Muscle of leg (tissue), 11 donors: ENCODE data around the gene ADARB2. TPM values are rescaled to one million over a fixed set of nuclear protein-coding genes. Genes with fewer than 3 reads are reported as not detected.

Experiments used
- DNase-seq: peaks from one replicate; pipeline ENCODE4 v3.0.0; 2013
- H3K27ac ChIP-seq: one replicate; pipeline ENCODE4 v1.5.1; 2013; ENCODE audit warnings: mild to moderate bottlenecking, low read length, control low read depth
- H3K27me3 ChIP-seq: one replicate; pipeline ENCODE4 v1.6.1; 2013; ENCODE audit warnings: low read length; ENCODE audit not compliant: control insufficient read depth, insufficient read depth
- H3K36me3 ChIP-seq: one replicate; pipeline ENCODE4 v1.6.1; 2013; ENCODE audit warnings: low read length; ENCODE audit not compliant: control insufficient read depth, insufficient read depth
- H3K4me1 ChIP-seq: one replicate; pipeline ENCODE4 v1.6.1; 2013; ENCODE audit warnings: low read length; ENCODE audit not compliant: control insufficient read depth, insufficient read depth
- H3K4me3 ChIP-seq: one replicate; pipeline ENCODE4 v1.5.1; 2013; ENCODE audit warnings: low read length, control low read depth
- H3K9me3 ChIP-seq: replicated peaks from 2 replicates; pipeline ENCODE4 v1.6.1; 2013; ENCODE audit warnings: low read depth, low read length; ENCODE audit not compliant: control insufficient read depth
- WGBS: methylation state at CpG from one replicate; pipeline ENCODE4 v1.1.5; 2013; ENCODE audit warnings: missing lambda C conversion rate; ENCODE audit not compliant: insufficient coverage; 5-methylcytosine and 5-hydroxymethylcytosine counted together
- polyA plus RNA-seq, 8 donors: library from polyadenylated mRNA; unstranded; fragments of 120-200 nt; gene quantifications; one replicate each; pipeline versions ENCODE4 v1.2.1 to v1.2.3, GENCODE V29; 2013; ENCODE audit warnings: inconsistent platforms in 1 of 8, low replicate concordance in 1 of 8; ENCODE audit not compliant: insufficient read length in 8 of 8, insufficient read depth in 1 of 8
- total RNA-seq: library from RNA; stranded (reverse); fragments of 120-200 nt; gene quantifications from one replicate; pipeline ENCODE4 v1.2.4, GENCODE V29; 2013

Gene ADARB2
- total and polyA plus RNA-seq, 9 donors: 0.13 to 0.38 (median 0.23) TPM

- H3K27ac ChIP-seq: no peak overlapping the region
- WGBS: 91% methylated on average over 19 of the region's 33 CpGs
- no peaks in the 10 kb centered on the region for H3K36me3 ChIP-seq
- H3K4me1 ChIP-seq: peaks cover 2% of the 10 kb centered on the region
- no peaks in the 10 kb centered on the region for H3K9me3 ChIP-seq
- H3K27me3 ChIP-seq: peaks cover 3% of the 10 kb centered on the region
- H3K4me3 ChIP-seq: no peak overlapping the region
- DNase-seq: no peak
These were observed 341.6 kb downstream of the ADARB2 start for GRCh38 chr10:1395481-1396296.

GRCh38 chr10:1395025-1395480 is 342.3 kb downstream of the ADARB2 start:
- Histone ChIP-seq H3K27ac (no peak overlapping the region), H3K4me1 (no peaks in the 10 kb centered on the region), H3K36me3 (no peaks in the 10 kb centered on the region), H3K27me3 (peaks cover 3% of the 10 kb centered on the region), H3K9me3 (no peaks in the 10 kb centered on the region), H3K4me3 (no peak overlapping the region)
- WGBS: 50% methylated on average over 8 of the region's 11 CpGs
- no peak for DNase-seq

GRCh38 chr10:1394155-1394912 is 343.0 kb downstream of the ADARB2 start:
- Histone ChIP-seq H3K36me3 (no peaks in the 10 kb centered on the region), H3K4me3 (no peak overlapping the region), H3K4me1 (no peaks in the 10 kb centered on the region), H3K27ac (no peak overlapping the region), H3K9me3 (no peaks in the 10 kb centered on the region), H3K27me3 (peaks cover 3% of the 10 kb centered on the region)
- no peak for DNase-seq
- WGBS: 69% methylated on average over 12 of the region's 13 CpGs

DNA sequence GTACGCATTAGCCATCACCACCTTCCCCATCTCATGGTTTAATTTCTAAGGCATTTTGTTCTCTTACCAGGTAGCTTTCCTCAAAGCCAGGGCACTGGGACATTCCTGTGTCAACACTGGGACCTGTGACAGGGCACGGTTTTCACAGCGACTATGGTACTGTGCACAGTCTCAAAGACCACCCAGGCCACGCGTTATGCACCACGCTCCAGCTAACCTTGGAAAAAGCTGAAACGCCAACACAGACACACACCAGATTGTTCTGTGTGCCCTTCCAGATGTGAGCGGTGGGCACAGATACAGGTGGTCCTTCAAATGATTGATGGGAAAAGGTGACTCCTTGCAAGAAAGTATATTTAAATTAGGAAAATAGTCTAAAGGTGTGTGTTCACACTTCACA is 343.8 kb downstream of the ADARB2 start:
- no peak for DNase-seq
- no peaks in the 10 kb centered on the region for H3K9me3 ChIP-seq
- H3K27me3 ChIP-seq: no peaks in the 10 kb centered on the region
- H3K4me3 ChIP-seq: no peak overlapping the region
- no peak overlapping the region for H3K27ac ChIP-seq
- 100% methylated on average over 1 of the region's 8 CpGs for WGBS
- no peaks in the 10 kb centered on the region for H3K36me3 ChIP-seq
- no peaks in the 10 kb centered on the region for H3K4me1 ChIP-seq

DNA sequence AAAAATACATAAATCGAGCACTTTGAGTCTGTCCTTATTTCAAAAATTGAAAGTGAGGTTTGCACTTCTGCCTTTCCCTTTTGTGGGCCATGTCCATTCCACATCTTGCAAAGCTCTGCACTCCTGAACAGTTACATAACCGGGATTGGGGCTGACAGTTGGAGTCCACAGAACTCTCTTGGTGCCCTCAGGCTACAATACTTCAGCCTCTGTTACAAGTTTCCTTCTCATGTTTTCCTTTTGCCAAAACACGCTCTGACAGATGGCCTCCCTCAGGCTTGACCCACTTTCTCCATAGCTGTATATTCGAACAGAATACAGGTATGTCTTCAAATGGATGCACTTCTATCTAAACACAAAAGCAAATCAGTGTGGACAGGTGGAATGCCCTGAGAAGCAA is 345.2 kb downstream of the ADARB2 start:
- H3K4me3 ChIP-seq: no peak overlapping the region
- 69% methylated on average over 2 of the region's 4 CpGs for WGBS
- H3K27me3 ChIP-seq: no peaks in the 10 kb centered on the region
- H3K9me3 ChIP-seq: no peaks in the 10 kb centered on the region
- no peak for DNase-seq
- no peaks in the 10 kb centered on the region for H3K4me1 ChIP-seq
- no peaks in the 10 kb centered on the region for H3K36me3 ChIP-seq
- H3K27ac ChIP-seq: no peak overlapping the region

DNA sequence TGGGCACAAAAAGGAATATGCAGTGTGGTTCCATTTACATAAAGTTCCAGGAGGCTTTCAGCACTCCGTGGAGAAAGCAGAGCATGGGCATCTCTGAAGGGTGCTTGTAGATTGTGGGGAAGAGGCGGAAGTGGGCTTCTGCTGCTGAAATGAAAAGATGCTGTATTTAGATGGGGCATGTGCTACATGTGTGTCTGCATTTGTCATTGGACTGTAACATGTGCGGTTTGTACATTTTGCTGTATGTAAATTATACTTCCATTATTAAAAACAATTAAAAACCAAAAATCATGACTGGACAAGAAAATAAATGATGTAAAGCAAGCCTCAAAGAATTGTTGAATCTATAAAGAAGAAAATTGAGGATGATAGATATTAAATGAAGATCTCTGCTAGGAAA is 347.1 kb downstream of the ADARB2 start:
- Histone ChIP-seq H3K27me3 (no peaks in the 10 kb centered on the region), H3K36me3 (no peaks in the 10 kb centered on the region), H3K9me3 (no peaks in the 10 kb centered on the region), H3K27ac (no peak overlapping the region), H3K4me1 (no peaks in the 10 kb centered on the region), H3K4me3 (no peak overlapping the region)
- WGBS: 63% methylated on average over 1 of the region's 3 CpGs
- no peak for DNase-seq

- no CpG with 5 or more reads among the region's 5 CpGs for WGBS
- H3K4me3 ChIP-seq: no peak overlapping the region
- H3K9me3 ChIP-seq: no peaks in the 10 kb centered on the region
- no peaks in the 10 kb centered on the region for H3K4me1 ChIP-seq
- DNase-seq: peak; percentile 59
- H3K27ac ChIP-seq: no peak overlapping the region
- no peaks in the 10 kb centered on the region for H3K36me3 ChIP-seq
- H3K27me3 ChIP-seq: peaks cover 16% of the 10 kb centered on the region
These were observed 353.3 kb downstream of the ADARB2 start for GRCh38 chr10:1384026-1384425.

GRCh38 chr10:1382711-1383110 is 354.6 kb downstream of the ADARB2 start:
- H3K4me1 ChIP-seq: no peaks in the 10 kb centered on the region
- no peak overlapping the region for H3K27ac ChIP-seq
- peaks cover 23% of the 10 kb centered on the region for H3K27me3 ChIP-seq
- H3K9me3 ChIP-seq: no peaks in the 10 kb centered on the region
- H3K36me3 ChIP-seq: no peaks in the 10 kb centered on the region
- 78% methylated on average over 12 of the region's 13 CpGs for WGBS
- H3K4me3 ChIP-seq: no peak overlapping the region
- DNase-seq: no peak

GRCh38 chr10:1381339-1381738 is 356.0 kb downstream of the ADARB2 start:
- H3K4me3 ChIP-seq: no peak overlapping the region
- no peaks in the 10 kb centered on the region for H3K36me3 ChIP-seq
- 92% methylated on average over 3 of the region's 5 CpGs for WGBS
- peaks cover 23% of the 10 kb centered on the region for H3K27me3 ChIP-seq
- H3K4me1 ChIP-seq: no peaks in the 10 kb centered on the region
- DNase-seq: no peak
- H3K9me3 ChIP-seq: no peaks in the 10 kb centered on the region
- H3K27ac ChIP-seq: no peak overlapping the region

DNA sequence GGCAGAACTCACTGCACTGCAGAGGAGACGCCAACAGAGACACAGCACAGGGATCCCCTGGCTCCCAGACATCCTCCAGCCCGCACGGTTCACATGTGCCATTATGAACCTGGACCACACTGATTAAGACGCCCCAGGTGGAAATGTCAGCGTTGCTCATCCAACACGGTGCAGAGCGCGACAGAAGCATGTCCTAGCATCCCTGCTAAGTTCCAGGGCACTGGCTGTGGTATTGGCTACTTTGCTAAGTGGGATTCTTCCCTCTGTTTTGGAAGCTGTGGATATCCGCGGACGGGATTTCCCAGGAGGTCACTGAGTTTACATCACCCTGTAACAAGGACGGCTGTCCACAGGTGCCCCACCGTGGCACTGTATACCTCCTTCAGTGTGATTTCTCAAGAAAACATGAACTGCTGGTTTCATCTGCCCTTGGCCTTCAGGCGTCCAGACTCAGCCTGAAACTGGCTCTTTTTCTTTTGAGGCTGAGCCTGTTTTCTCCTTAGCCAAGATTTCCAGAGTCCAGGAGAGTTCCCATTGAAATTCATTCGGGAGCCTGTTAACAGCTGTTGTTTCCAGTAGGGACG is 357.1 kb downstream of the ADARB2 start:
- WGBS: 45% methylated on average over 14 of the region's 16 CpGs
- peaks cover 23% of the 10 kb centered on the region for H3K27me3 ChIP-seq
- H3K27ac ChIP-seq: no peak overlapping the region
- no peak overlapping the region for H3K4me3 ChIP-seq
- H3K9me3 ChIP-seq: no peaks in the 10 kb centered on the region
- H3K4me1 ChIP-seq: no peaks in the 10 kb centered on the region
- DNase-seq: peak; percentile 22
- H3K36me3 ChIP-seq: no peaks in the 10 kb centered on the region
